Measurements from ENCODE around the gene CASTOR1.

CASTOR1 gene

DNA sequence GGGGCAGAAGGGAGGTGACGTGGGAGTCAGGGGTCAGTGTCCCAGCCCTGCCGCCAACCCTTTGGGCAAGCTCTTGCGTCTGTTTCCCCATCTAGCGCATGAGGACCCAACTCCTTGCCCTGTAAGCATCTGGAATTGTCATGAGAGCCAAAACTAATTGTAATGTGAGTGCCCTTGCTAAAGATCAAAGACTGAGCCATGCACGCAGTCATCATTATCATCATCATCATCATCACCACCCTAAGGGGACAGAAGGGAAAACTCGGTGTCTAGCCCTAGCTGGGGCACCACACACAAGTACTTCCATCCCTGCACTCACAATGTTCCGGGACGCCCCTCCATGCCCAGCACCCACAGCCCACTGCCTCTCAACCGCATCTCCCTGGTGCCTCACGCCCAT lies 45.2 kb downstream of the CASTOR1 start:
- no peak for DNase-seq

DNA sequence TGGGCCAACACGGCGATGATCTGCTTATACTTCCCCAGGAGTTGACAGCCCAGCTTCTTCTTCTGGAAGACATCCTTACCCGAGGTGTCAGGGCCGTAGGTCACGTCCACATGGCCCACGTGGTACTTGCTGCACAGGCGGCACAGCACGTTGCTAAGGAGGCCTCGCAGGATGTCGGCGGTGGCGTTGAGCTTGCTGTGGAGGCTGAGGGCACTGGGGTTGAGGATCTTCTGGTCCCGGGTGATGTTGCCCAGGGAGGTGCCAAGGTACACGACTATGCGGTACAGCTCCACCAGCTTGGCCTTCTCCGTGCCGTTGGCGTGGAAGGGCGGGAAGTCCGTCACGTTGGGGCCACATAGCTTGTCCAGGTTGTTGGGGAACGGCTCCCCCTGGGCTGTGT lies 45.6 kb downstream of the CASTOR1 start:
- DNase-seq, result no peak

DNA sequence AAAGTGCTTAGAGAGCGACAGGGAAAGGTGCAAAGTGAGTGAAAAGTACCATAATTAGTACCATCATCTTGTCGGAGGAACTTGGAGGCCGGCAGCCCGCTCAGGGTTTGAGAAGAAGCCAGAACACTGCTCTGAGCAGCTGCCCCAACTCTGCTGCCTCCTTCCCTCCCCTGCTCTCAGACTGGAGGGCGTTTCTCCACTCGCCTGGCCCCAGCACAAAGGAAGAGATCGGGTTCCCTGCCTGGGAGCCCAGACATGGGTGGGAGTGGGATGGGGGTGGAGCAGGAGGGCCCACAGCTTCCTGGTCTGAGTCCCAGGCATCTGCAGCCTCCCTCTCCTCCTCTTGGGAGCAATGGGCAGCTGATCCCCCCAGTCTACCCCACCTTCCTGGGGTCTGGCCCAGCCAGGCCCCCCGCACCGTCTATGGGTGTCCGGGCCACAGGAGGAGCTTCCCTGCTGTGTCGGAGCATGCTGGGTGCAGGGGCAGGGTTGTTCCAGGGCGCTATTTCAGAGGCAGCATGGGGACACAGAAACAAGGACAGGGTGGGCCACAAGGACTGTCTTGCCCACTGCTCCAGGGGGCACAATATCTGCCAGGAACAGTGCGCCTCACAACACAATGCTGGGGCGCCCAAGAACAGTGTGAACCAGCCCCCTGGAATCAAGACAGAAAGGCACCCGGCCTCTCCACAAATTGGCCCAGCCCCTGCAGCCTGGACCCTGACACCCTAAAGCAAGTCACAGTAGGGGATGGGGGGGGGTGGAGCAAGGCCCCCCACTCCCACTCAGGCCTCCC lies 47.5 kb downstream of the CASTOR1 start:
- no peak for DNase-seq

GRCh38 chr22:30240541-30241417 lies 48.5 kb downstream of the CASTOR1 start:
- no peak for DNase-seq

DNA sequence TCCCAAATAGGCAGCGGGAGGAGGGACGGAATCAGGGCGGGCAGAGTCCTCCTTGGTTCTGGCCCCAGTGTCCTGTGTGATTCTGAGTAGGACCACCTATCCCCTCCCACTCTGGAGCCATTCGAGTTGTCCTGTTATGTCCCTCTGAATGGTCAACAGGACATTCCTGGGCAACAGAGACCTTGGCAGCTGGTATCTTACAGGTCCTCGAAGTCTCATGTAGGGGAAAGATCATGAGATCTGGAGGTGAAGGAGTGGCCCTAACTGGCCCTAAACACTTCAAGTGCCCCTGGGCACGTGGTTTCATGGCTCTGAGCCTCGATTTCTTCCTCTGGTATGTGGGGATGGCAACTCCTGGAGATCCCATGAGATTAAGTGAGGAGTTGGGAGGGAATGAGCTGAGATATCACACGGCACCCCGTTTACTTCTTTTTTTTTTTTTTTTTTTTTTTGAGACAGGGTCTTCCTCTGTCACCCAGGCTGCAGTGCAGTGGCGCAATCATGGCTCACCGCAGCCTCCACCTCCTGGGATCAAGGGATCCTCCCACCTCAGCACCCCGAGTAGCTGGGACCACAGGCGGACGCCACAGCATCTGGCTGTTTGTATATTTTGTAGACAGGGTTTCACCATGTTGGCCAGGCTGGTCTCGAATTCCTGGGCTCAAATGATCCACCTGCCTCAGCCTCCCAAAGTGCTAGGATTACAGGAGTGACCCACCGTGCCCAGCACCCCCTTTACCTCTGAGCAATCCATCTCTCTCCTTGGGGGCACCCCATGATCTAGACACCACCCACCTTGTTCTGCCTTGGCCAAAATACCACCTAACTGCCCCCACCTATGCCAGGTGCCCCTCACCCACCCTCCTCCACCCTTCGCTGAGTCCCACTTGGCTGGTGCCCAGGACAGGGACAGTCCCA lies 49.6 kb downstream of the CASTOR1 start:
- DNase-seq, result no peak

DNA sequence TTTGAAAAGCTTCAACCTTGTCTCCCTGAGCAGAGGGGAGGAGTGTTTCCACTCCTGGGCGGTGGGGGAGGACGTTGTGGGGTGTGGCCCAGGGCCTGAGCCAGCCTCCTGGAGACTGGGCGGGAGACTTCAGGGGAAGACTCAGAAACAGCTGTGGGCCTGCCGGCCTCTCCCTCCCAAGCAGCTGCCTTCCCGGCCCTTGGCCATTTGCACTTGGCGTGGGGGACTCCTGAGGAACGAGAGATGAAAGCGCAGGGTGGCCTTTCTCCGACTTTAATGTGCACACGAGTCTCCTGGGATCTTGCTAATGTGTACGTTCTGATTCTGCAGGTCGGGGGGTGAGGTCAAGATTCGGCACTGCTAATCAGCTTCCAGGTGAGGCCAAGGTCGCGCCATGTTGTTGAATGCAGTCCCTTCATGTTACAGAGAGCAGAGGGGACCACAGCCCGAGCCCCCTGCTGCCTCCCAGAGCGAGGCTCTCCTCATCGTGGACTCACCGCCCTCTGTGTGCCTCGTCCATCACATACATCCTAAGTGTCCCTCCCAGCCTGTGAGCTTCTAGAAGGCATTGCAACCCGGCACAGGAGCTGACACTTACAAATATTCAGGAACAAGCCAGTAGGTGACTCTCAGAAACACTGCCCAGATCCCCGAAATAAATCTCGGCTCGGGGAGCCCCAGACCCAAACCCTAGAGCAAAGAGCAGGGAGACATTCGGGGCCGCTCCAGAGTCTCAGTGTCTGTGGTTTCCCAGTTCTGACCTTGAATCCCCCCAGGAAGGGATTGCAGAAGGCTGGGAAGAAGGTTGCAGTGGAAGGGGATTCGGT lies 50.4 kb downstream of the CASTOR1 start:
- DNase-seq, result no peak

- no peak for DNase-seq
Measured at GRCh38 chr22:30238136-30238535, 51.2 kb downstream of the CASTOR1 start.

- no peak for DNase-seq
Measured at GRCh38 chr22:30236875-30237274, 52.4 kb downstream of the CASTOR1 start.

DNA sequence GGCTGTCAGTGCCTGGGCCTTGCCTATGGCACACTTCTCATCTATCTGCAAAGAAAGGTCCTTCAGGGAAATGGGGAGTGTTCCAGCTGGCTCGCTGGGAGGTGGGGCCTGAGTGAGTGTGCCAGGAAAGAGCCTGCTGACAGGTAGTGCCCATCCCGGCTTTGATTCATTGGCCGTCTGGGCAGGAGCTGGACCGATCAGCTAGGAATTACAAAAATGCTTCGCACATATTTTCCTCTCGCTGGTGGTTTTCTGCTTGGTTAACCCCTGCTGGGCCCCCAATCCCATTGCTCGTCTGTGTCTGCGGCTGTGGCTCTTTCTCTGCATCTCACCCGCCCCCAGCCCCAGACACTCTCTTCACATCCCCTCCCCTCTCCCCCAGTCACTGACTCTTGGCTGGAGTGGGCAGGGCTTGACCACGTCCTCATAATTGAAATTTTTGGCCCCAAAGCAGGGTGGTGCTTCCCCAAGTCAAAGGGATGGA lies 53.6 kb downstream of the CASTOR1 start:
- no peak for DNase-seq

Measured in activated CD4-positive, alpha-beta T cell treated with anti-CD3 and anti-CD28 coated beads for 4 hours (primary cell).